Activated naive CD4-positive, alpha-beta T cell treated with anti-CD3 and anti-CD28 coated beads, Interleukin-2, amount 50 U/mL, for 24 hours (primary cell): ENCODE measurements around the gene CAPN10.
A peak's percentile ranks its signal among the peaks of the same experiment; 100 is the strongest.
"Not testable (repeated sequence)": the region's sequence is repeated elsewhere in the genome, so short reads cannot be mapped to it uniquely, and the experiment has no call there.

Source experiments
- H3K27ac Mint-ChIP-seq: one replicate; pipeline ENCODE4 v1.8.0; 2021; ENCODE audit warnings: mild to moderate bottlenecking, mixed read lengths
- H3K27me3 Mint-ChIP-seq: one replicate; pipeline ENCODE4 v1.8.0; 2021; ENCODE audit warnings: mixed read lengths
- H3K36me3 Mint-ChIP-seq: one replicate; pipeline ENCODE4 v1.8.0; 2021; ENCODE audit warnings: mixed read lengths
- H3K4me1 Mint-ChIP-seq: one replicate; pipeline ENCODE4 v1.8.0; 2021; ENCODE audit warnings: mixed read lengths
- H3K4me3 Mint-ChIP-seq: one replicate; pipeline ENCODE4 v1.8.0; 2021; ENCODE audit warnings: mild to moderate bottlenecking, mixed read lengths
- H3K9me3 Mint-ChIP-seq: one replicate; pipeline ENCODE4 v1.8.0; 2021; ENCODE audit warnings: mixed read lengths

Gene CAPN10

GRCh38 chr2:240559286-240559685 is 27.2 kb upstream of the CAPN10 start:
- H3K4me3 Mint-ChIP-seq = peak overlapping the region; percentile 92
- H3K9me3 Mint-ChIP-seq = no peaks in the 10 kb centered on the region
- peaks cover 65% of the 10 kb centered on the region for H3K4me1 Mint-ChIP-seq

GRCh38 chr2:240560084-240560479 is 26.5 kb upstream of the CAPN10 start, which contains the start of gene DUSP28:
TSS of gene DUSP28 (plus strand) at chr2:240560357. CDS start at chr2:240560685, 328 bp downstream.
- Mint-ChIP-seq H3K4me1 (peaks cover 71% of the 10 kb centered on the region), H3K27me3 (no peaks in the 10 kb centered on the region), H3K36me3 (peaks cover 13% of the 10 kb centered on the region), H3K27ac (peak within 1 kb of the TSS; percentile 92), H3K4me3 (peak within 1 kb of the TSS; percentile 92), H3K9me3 (no peaks in the 10 kb centered on the region)

More at GRCh38 chr2:240559286-240559685, 27.2 kb upstream of the CAPN10 start:
- Mint-ChIP-seq H3K27me3 (no peaks in the 10 kb centered on the region), H3K36me3 (peaks cover 12% of the 10 kb centered on the region), H3K27ac (no peak overlapping the region)

GRCh38 chr2:240560480-240561324 is 25.8 kb upstream of the CAPN10 start:
- Mint-ChIP-seq H3K9me3 (no peaks in the 10 kb centered on the region), H3K4me3 (peak overlapping the region; percentile 90), H3K4me1 (peaks cover 73% of the 10 kb centered on the region), H3K27me3 (no peaks in the 10 kb centered on the region), H3K27ac (peak overlapping the region; percentile 92), H3K36me3 (peaks cover 12% of the 10 kb centered on the region)

- peak overlapping the region; percentile 92 for H3K27ac Mint-ChIP-seq
- peak overlapping the region; percentile 90 for H3K4me3 Mint-ChIP-seq
- peaks cover 71% of the 10 kb centered on the region for H3K4me1 Mint-ChIP-seq
- H3K36me3 Mint-ChIP-seq = peaks cover 12% of the 10 kb centered on the region
- H3K9me3 Mint-ChIP-seq = no peaks in the 10 kb centered on the region
- H3K27me3 Mint-ChIP-seq = no peaks in the 10 kb centered on the region
Observed at GRCh38 chr2:240561325-240561971, 25.1 kb upstream of the CAPN10 start.

- peaks cover 72% of the 10 kb centered on the region for H3K4me1 Mint-ChIP-seq
- not testable (repeated sequence) for H3K4me3 Mint-ChIP-seq, H3K27me3 Mint-ChIP-seq, H3K27ac Mint-ChIP-seq, H3K9me3 Mint-ChIP-seq
- peaks cover 12% of the 10 kb centered on the region for H3K36me3 Mint-ChIP-seq
Observed at GRCh38 chr2:240563231-240563630, 23.3 kb upstream of the CAPN10 start.

- Mint-ChIP-seq H3K9me3 (no peaks in the 10 kb centered on the region), H3K4me3 (peak overlapping the region; percentile 91), H3K4me1 (peaks cover 64% of the 10 kb centered on the region), H3K27me3 (no peaks in the 10 kb centered on the region), H3K36me3 (peaks cover 8% of the 10 kb centered on the region), H3K27ac (peak overlapping the region; percentile 97)
Observed at GRCh38 chr2:240563951-240564560, 22.5 kb upstream of the CAPN10 start.

GRCh38 chr2:240564561-240565332 is 21.8 kb upstream of the CAPN10 start:
- H3K4me3 Mint-ChIP-seq = peak overlapping the region; percentile 91
- H3K9me3 Mint-ChIP-seq = no peaks in the 10 kb centered on the region
- peaks cover 5% of the 10 kb centered on the region for H3K36me3 Mint-ChIP-seq
- H3K27me3 Mint-ChIP-seq = no peaks in the 10 kb centered on the region
- peak overlapping the region; percentile 97 for H3K27ac Mint-ChIP-seq
- peaks cover 63% of the 10 kb centered on the region for H3K4me1 Mint-ChIP-seq

- Mint-ChIP-seq H3K27ac (peak overlapping the region; percentile 97), H3K27me3 (no peaks in the 10 kb centered on the region), H3K4me1 (peaks cover 70% of the 10 kb centered on the region), H3K36me3 (peaks cover 5% of the 10 kb centered on the region), H3K4me3 (peak overlapping the region; percentile 91), H3K9me3 (no peaks in the 10 kb centered on the region)
Observed at GRCh38 chr2:240565333-240566202, 21.0 kb upstream of the CAPN10 start.

GRCh38 chr2:240566203-240567136 is 20.1 kb upstream of the CAPN10 start:
- H3K36me3 Mint-ChIP-seq = peaks cover 5% of the 10 kb centered on the region
- peak overlapping the region; percentile 97 for H3K27ac Mint-ChIP-seq
- peaks cover 76% of the 10 kb centered on the region for H3K4me1 Mint-ChIP-seq
- no peaks in the 10 kb centered on the region for H3K27me3 Mint-ChIP-seq
- H3K4me3 Mint-ChIP-seq = peak overlapping the region; percentile 93
- no peaks in the 10 kb centered on the region for H3K9me3 Mint-ChIP-seq

GRCh38 chr2:240567137-240567871 is 19.2 kb upstream of the CAPN10 start:
- no peaks in the 10 kb centered on the region for H3K9me3 Mint-ChIP-seq
- H3K27ac Mint-ChIP-seq = peak overlapping the region; percentile 93
- peaks cover 67% of the 10 kb centered on the region for H3K4me1 Mint-ChIP-seq
- peaks cover 5% of the 10 kb centered on the region for H3K36me3 Mint-ChIP-seq
- H3K27me3 Mint-ChIP-seq = no peaks in the 10 kb centered on the region
- H3K4me3 Mint-ChIP-seq = peak overlapping the region; percentile 93

GRCh38 chr2:240567872-240568677 is 18.5 kb upstream of the CAPN10 start, which contains the start of gene RNPEPL1:
TSS of gene RNPEPL1 (plus strand) at chr2:240568484. CDS start at chr2:240568587, 103 bp downstream.
- H3K27ac Mint-ChIP-seq = peak within 1 kb of the TSS; percentile 93
- no peaks in the 10 kb centered on the region for H3K9me3 Mint-ChIP-seq

More at GRCh38 chr2:240567872-240568677, 18.5 kb upstream of the CAPN10 start, which contains the start of gene RNPEPL1:
- Mint-ChIP-seq H3K36me3 (peaks cover 5% of the 10 kb centered on the region), H3K27me3 (no peaks in the 10 kb centered on the region), H3K4me3 (peak within 1 kb of the TSS; percentile 93), H3K4me1 (peaks cover 61% of the 10 kb centered on the region)
